Measurements from ENCODE around the gene NAA40. TPM values are rescaled to one million over a fixed set of nuclear protein-coding genes. Genes with fewer than 3 reads are reported as not detected.

Gene NAA40
- total RNA-seq, 1 experiment from 2014 or later = 44.9 TPM

DNA sequence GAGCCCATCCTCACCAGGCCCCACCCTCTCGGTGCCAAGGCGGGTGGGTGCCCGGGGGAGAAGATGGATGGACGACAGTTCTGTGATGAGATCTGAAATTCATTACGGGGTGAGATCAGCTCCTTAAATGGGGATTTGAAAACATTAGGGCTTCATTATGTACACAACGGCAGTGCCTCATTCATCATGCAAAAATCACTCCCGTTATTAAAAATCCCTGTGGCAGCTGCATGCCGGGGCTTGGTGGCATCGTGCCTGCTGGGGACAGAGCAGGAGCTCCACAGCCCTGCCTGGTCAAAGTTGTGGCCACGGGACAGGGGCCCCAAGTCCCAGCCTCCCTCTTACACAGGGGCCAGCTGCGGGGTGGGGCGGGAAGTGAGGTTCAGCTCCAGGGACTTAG is 67.6 kb downstream of the NAA40 start:
- H3K36me3 Mint-ChIP-seq (ENCODE audit: insufficient read depth, unreplicated experiment) = peaks cover 46% of the 10 kb centered on the region
- DNase-seq = no peak
- H3K4me1 Mint-ChIP-seq (ENCODE audit: low read depth, unreplicated experiment) = peaks cover 40% of the 10 kb centered on the region
- CTCF ChIA-PET = no interaction called here
- no peaks in the 10 kb centered on the region for H3K9me3 Mint-ChIP-seq (ENCODE audit: low read depth, unreplicated experiment)
- no peak overlapping the region for H3K27ac Mint-ChIP-seq (ENCODE audit: unreplicated experiment)
- BruUV-seq (replicated peaks) = no TSS peak
- no peak overlapping the region for H3K4me3 Mint-ChIP-seq (ENCODE audit: low read depth, unreplicated experiment)
- intact Hi-C loops (cut with micrococcal nuclease; ENCODE audit: unreplicated experiment) = no loop called here
- TF ChIP-seq, protein P1, sequence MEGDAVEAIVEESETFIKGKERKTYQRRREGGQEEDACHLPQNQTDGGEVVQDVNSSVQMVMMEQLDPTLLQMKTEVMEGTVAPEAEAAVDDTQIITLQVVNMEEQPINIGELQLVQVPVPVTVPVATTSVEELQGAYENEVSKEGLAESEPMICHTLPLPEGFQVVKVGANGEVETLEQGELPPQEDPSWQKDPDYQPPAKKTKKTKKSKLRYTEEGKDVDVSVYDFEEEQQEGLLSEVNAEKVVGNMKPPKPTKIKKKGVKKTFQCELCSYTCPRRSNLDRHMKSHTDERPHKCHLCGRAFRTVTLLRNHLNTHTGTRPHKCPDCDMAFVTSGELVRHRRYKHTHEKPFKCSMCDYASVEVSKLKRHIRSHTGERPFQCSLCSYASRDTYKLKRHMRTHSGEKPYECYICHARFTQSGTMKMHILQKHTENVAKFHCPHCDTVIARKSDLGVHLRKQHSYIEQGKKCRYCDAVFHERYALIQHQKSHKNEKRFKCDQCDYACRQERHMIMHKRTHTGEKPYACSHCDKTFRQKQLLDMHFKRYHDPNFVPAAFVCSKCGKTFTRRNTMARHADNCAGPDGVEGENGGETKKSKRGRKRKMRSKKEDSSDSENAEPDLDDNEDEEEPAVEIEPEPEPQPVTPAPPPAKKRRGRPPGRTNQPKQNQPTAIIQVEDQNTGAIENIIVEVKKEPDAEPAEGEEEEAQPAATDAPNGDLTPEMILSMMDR (IDR thresholded peaks at IDR 0.05; ENCODE audit: unreplicated experiment) = no peak
- H3K27me3 Mint-ChIP-seq (ENCODE audit: unreplicated experiment) = peaks cover 16% of the 10 kb centered on the region

Other genes starting within 250 kb of the NAA40 start
- gene ZFTA, start 170.2 kb upstream of the NAA40 start, total RNA-seq (2022) = 12.1 and 13.0 TPM in 2 replicates
- gene SPINDOC, start 125.5 kb upstream of the NAA40 start, total RNA-seq (2022) = 47.1 and 53.8 TPM in 2 replicates
- gene MARK2, start 99.9 kb upstream of the NAA40 start, total RNA-seq (2022) = 63.1 and 71.2 TPM in 2 replicates
- gene RCOR2, start 21.8 kb upstream of the NAA40 start, total RNA-seq (2022) = 0.26 and 0.37 TPM in 2 replicates
- gene COX8A, start 35.6 kb downstream of the NAA40 start, total RNA-seq (2022) = 313 and 325 TPM in 2 replicates
- 96.9 and 103 TPM in 2 replicates for gene OTUB1, start 47.4 kb downstream of the NAA40 start, total RNA-seq (2022)
- gene FLRT1, start 96.9 kb downstream of the NAA40 start, total RNA-seq (2022) = 0.09 and 0.10 TPM in 2 replicates
- gene MACROD1, start 227.1 kb downstream of the NAA40 start, total RNA-seq (2022) = 35.7 and 38.0 TPM in 2 replicates
- 344 and 391 TPM in 2 replicates for gene STIP1, start 247.2 kb downstream of the NAA40 start, total RNA-seq (2022)

Data from Calu3 (cell line).